RWPE2 (cell line): ENCODE results near the gene FCHO1.

ENCODE experiments used
- ATAC-seq: fragments of 200-7000 bp; cut with Tn5 transposase; 3 replicates; pipeline ENCODE4 v1.9.1; 2021; ENCODE audit warnings: low read depth
- DNase-seq: peaks from one replicate; pipeline ENCODE4 v3.0.0-alpha.2; 2020; ENCODE audit warnings: low spot score
- H3K27ac ChIP-seq: fragments of 450-650 bp; 2 replicates; pipeline ENCODE4 v1.5.1; 2017; ENCODE audit warnings: mild to moderate bottlenecking; ENCODE audit not compliant: poor library complexity, severe bottlenecking
- H3K27me3 ChIP-seq: fragments of 250-450 bp; sonication (Bioruptor Pico); 2 replicates; pipeline ENCODE4 v1.5.1; 2021; ENCODE audit warnings: mild to moderate bottlenecking, moderate library complexity; ENCODE audit not compliant: insufficient read depth, poor library complexity, severe bottlenecking
- H3K36me3 ChIP-seq: fragments of 250-450 bp; sonication (Bioruptor Pico); 2 replicates; pipeline ENCODE4 v1.5.1; 2020; ENCODE audit warnings: low read depth, mild to moderate bottlenecking, moderate library complexity
- H3K4me1 ChIP-seq: fragments of 250-450 bp; sonication (Bioruptor Pico); 2 replicates; pipeline ENCODE4 v1.5.1; 2021; ENCODE audit warnings: mild to moderate bottlenecking, moderate library complexity; ENCODE audit not compliant: insufficient read depth, poor library complexity, severe bottlenecking
- H3K4me3 ChIP-seq: fragments of 250-450 bp; sonication (Bioruptor Pico); 2 replicates; pipeline ENCODE4 v1.5.1; 2021; ENCODE audit warnings: mild to moderate bottlenecking, moderate library complexity; ENCODE audit not compliant: severe bottlenecking
- H3K9me3 ChIP-seq: fragments of 250-450 bp; sonication (Bioruptor Pico); 2 replicates; pipeline ENCODE4 v1.5.1; 2021; ENCODE audit warnings: mild to moderate bottlenecking, moderate library complexity; ENCODE audit not compliant: severe bottlenecking
- TF ChIP-seq, protein P1 (sequence below): fragments of 450-650 bp; IDR thresholded peaks from one replicate; pipeline ENCODE4 v1.5.1; 2017; ENCODE audit warnings: mild to moderate bottlenecking, moderate library complexity; ENCODE audit not compliant: poor library complexity, severe bottlenecking

FCHO1 gene

GRCh38 chr19:17716309-17716929 lies 34.9 kb upstream of the FCHO1 start:
- Histone ChIP-seq H3K4me1 (peaks cover 5% of the 10 kb centered on the region), H3K9me3 (no peaks in the 10 kb centered on the region), H3K27ac (no peak overlapping the region), H3K36me3 (peaks cover 9% of the 10 kb centered on the region), H3K4me3 (no peak overlapping the region), H3K27me3 (no peaks in the 10 kb centered on the region)
- ATAC-seq (no peak), DNase-seq (no peak)
- TF ChIP-seq, protein P1, sequence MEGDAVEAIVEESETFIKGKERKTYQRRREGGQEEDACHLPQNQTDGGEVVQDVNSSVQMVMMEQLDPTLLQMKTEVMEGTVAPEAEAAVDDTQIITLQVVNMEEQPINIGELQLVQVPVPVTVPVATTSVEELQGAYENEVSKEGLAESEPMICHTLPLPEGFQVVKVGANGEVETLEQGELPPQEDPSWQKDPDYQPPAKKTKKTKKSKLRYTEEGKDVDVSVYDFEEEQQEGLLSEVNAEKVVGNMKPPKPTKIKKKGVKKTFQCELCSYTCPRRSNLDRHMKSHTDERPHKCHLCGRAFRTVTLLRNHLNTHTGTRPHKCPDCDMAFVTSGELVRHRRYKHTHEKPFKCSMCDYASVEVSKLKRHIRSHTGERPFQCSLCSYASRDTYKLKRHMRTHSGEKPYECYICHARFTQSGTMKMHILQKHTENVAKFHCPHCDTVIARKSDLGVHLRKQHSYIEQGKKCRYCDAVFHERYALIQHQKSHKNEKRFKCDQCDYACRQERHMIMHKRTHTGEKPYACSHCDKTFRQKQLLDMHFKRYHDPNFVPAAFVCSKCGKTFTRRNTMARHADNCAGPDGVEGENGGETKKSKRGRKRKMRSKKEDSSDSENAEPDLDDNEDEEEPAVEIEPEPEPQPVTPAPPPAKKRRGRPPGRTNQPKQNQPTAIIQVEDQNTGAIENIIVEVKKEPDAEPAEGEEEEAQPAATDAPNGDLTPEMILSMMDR, result no peak

- Histone ChIP-seq H3K36me3 (peaks cover 10% of the 10 kb centered on the region), H3K9me3 (no peaks in the 10 kb centered on the region), H3K4me3 (no peak overlapping the region), H3K27me3 (no peaks in the 10 kb centered on the region), H3K4me1 (peaks cover 5% of the 10 kb centered on the region), H3K27ac (no peak overlapping the region)
- TF ChIP-seq, protein P1, result no peak
- DNase-seq (no peak), ATAC-seq (no peak)
Measured at GRCh38 chr19:17718550-17718946, 32.7 kb upstream of the FCHO1 start.

- peaks cover 5% of the 10 kb centered on the region for H3K4me1 ChIP-seq
- no peaks in the 10 kb centered on the region for H3K27me3 ChIP-seq
- DNase-seq, result no peak
- H3K9me3 ChIP-seq, result no peaks in the 10 kb centered on the region
- peak within 1 kb of the TSS; percentile 29 for H3K27ac ChIP-seq
- peak within 1 kb of the TSS; percentile 74 for H3K4me3 ChIP-seq
- ATAC-seq, result peak; percentile 65
- TF ChIP-seq, protein P1, result no peak
- peaks cover 10% of the 10 kb centered on the region for H3K36me3 ChIP-seq
Measured at GRCh38 chr19:17718947-17719711, 32.1 kb upstream of the FCHO1 start, which contains the start of gene MAP1S. Gene MAP1S (plus strand): TSS chr19:17719480. CDS start chr19:17719503, 23 bp downstream.

- H3K27ac ChIP-seq, result peak overlapping the region; percentile 29
- DNase-seq, result no peak
Measured at GRCh38 chr19:17719730-17720400, 31.4 kb upstream of the FCHO1 start.

More at GRCh38 chr19:17719730-17720400, 31.4 kb upstream of the FCHO1 start:
- H3K36me3 ChIP-seq, result peaks cover 17% of the 10 kb centered on the region
- H3K27me3 ChIP-seq, result no peaks in the 10 kb centered on the region
- peak overlapping the region; percentile 74 for H3K4me3 ChIP-seq
- TF ChIP-seq, protein P1, result no peak
- H3K4me1 ChIP-seq, result peaks cover 5% of the 10 kb centered on the region
- peak; percentile 57 for ATAC-seq
- no peaks in the 10 kb centered on the region for H3K9me3 ChIP-seq
